NCI-H774 (cell line): Measurements from ENCODE around the gene KLK15.
"Not testable (repeated sequence)": the region's sequence is repeated elsewhere in the genome, so short reads cannot be mapped to it uniquely, and the experiment has no call there.

Source experiments
- DNase-seq: peaks from one replicate; lab custom pipeline; 2025; lab: John Stamatoyannopoulos, UW

KLK15 gene

GRCh38 chr19:50820549-50821247 is 12.7 kb downstream of the KLK15 start:
- no peak for DNase-seq

GRCh38 chr19:50820086-50820485 is 13.3 kb downstream of the KLK15 start:
- no peak for DNase-seq

GRCh38 chr19:50819636-50820035 is 13.7 kb downstream of the KLK15 start:
- DNase-seq, result no peak

- peak; percentile 42 for DNase-seq
These were observed 14.4 kb downstream of the KLK15 start for GRCh38 chr19:50818859-50819472.

- peak; percentile 68 for DNase-seq
These were observed 15.2 kb downstream of the KLK15 start for GRCh38 chr19:50817941-50818858.

- no peak for DNase-seq
These were observed 17.9 kb downstream of the KLK15 start for GRCh38 chr19:50815439-50815838.

- DNase-seq, result no peak
These were observed 18.5 kb downstream of the KLK15 start for GRCh38 chr19:50814883-50815282.

GRCh38 chr19:50812474-50812873 is 20.9 kb downstream of the KLK15 start:
- no peak for DNase-seq

GRCh38 chr19:50811622-50812238 is 21.6 kb downstream of the KLK15 start:
- not testable (repeated sequence) for DNase-seq

GRCh38 chr19:50808856-50809255 is 24.5 kb downstream of the KLK15 start:
- DNase-seq, result no peak

GRCh38 chr19:50804420-50805272 is 28.7 kb downstream of the KLK15 start:
- DNase-seq, result peak; percentile 98

- peak; percentile 8 for DNase-seq
These were observed 29.5 kb downstream of the KLK15 start for GRCh38 chr19:50803633-50804419.

- no peak for DNase-seq
These were observed 32.3 kb downstream of the KLK15 start for GRCh38 chr19:50801107-50801506.

GRCh38 chr19:50799547-50799851 is 33.9 kb downstream of the KLK15 start:
- DNase-seq, result no peak

GRCh38 chr19:50798659-50799546 is 34.5 kb downstream of the KLK15 start:
- DNase-seq, result no peak

- DNase-seq, result no peak
These were observed 35.4 kb downstream of the KLK15 start for GRCh38 chr19:50797781-50798658.

- DNase-seq, result no peak
These were observed 36.0 kb downstream of the KLK15 start for GRCh38 chr19:50797429-50797780.

GRCh38 chr19:50796634-50797428 is 36.5 kb downstream of the KLK15 start:
- DNase-seq, result no peak
